Measurements from ENCODE around the gene PTPRN2. TPM values are rescaled to one million over a fixed set of nuclear protein-coding genes. Genes with fewer than 3 reads are reported as not detected.

PTPRN2 gene
- total and polyA plus RNA-seq, 2 of the 13 experiments (the other 11 are each of a cell fraction or from before 2014, with no cell fraction given), result 2.5 to 24.2 TPM

GRCh38 chr7:158612546-158612945, 24.9 kb upstream of the PTPRN2 start (continued):
- TF ChIP-seq CEBPZ (IDR thresholded peaks at IDR 0.05; ENCODE audit: low read length), result no peak
- TF ChIP-seq NCOR1 (IDR thresholded peaks at IDR 0.05; ENCODE audit: borderline replicate concordance, low read length), result no peak

GRCh38 chr7:158611541-158611940, 23.9 kb upstream of the PTPRN2 start:
- Histone ChIP-seq H3K79me2 (ENCODE audit: insufficient read depth, low read length) (no peaks in the 10 kb centered on the region), H3K27ac (ENCODE audit: extremely low read length, insufficient read depth, low read length) (no peak overlapping the region), H2AFZ (ENCODE audit: low read length) (no peak overlapping the region), H3K9ac (ENCODE audit: insufficient read depth, low read depth, low read length) (no peak overlapping the region), H4K20me1 (ENCODE audit: insufficient read depth, low read length) (no peaks in the 10 kb centered on the region), H3K27me3 (ENCODE audit: control insufficient read depth in 1 of 2, insufficient read depth in 2 of 2, low read length in 2 of 2) (no peaks in the 10 kb centered on the region), H3K4me1 (ENCODE audit: insufficient read depth, low read length) (no peaks in the 10 kb centered on the region), H3K4me2 (ENCODE audit: low read depth, low read length) (no peak overlapping the region), H3K9me3 (ENCODE audit: low read length) (no peaks in the 10 kb centered on the region), H3K36me3 (replicated peaks in 1 of 2; ENCODE audit: control insufficient read depth in 1 of 2, insufficient read depth in 2 of 2, low read length in 2 of 2) (no peaks in the 10 kb centered on the region), H3K4me3 (replicated peaks in 1 of 3; ENCODE audit: insufficient read depth in 1 of 3, low read depth in 2 of 3, low read length in 3 of 3) (no peak overlapping the region)
- no peak for DNase-seq (ENCODE audit: low spot score)
- ChIA-PET CTCF (ENCODE audit: low intra/inter-chr PET ratio, low total read pairs) (no interaction called here), POLR2A (no interaction called here)
- in situ Hi-C loops (cut with HindIII; ENCODE audit: extremely low pct_ligation_motif_present, low pct_unique_long_range_greater_than_20kb) (no loop called here), intact Hi-C loops (cut with micrococcal nuclease; ENCODE audit: unreplicated experiment) (no loop called here)
- 100% methylated on average over 4 of the region's 8 CpGs for WGBS (ENCODE audit: low lambda C conversion rate)
- no peak for FAIRE-seq
- no TSS peak for BruUV-seq (replicated peaks)
- ATAC-seq, result no peak
- no peak for TF ChIP-seq ZNF709 (CRISPR knock-in tag; IDR thresholded peaks at IDR 0.05)
- no peak for TF ChIP-seq GATA4 (IDR thresholded peaks at IDR 0.05; ENCODE audit: borderline replicate concordance, low read depth)
- no peak for TF ChIP-seq TP53 (CRISPR knock-in tag; conservative IDR thresholded peaks at IDR 0.05)
- TF ChIP-seq ZFP1 (CRISPR knock-in tag; IDR thresholded peaks at IDR 0.05), result no peak
- no peak for TF ChIP-seq ZNF274 (CRISPR knock-in tag; IDR thresholded peaks at IDR 0.05)
- no peak for TF ChIP-seq ZNF567 (CRISPR knock-in tag; IDR thresholded peaks at IDR 0.05; ENCODE audit: borderline replicate concordance)
- TF ChIP-seq ZHX1 (CRISPR knock-in tag; IDR thresholded peaks at IDR 0.05; ENCODE audit: low read depth), result no peak
- no peak for TF ChIP-seq SOX13 (IDR thresholded peaks at IDR 0.05)
- TF ChIP-seq SOX13 (CRISPR knock-in tag; conservative IDR thresholded peaks at IDR 0.05 in 1 of 2, IDR thresholded peaks at IDR 0.05 in 1 of 2), result no peak
- no peak for TF ChIP-seq ZMYM3 (CRISPR knock-in tag; IDR thresholded peaks at IDR 0.05)
- TF ChIP-seq RFXAP (CRISPR knock-in tag; IDR thresholded peaks at IDR 0.05; ENCODE audit: borderline replicate concordance), result no peak
- TF ChIP-seq GATAD2A (CRISPR knock-in tag; IDR thresholded peaks at IDR 0.05), result no peak
- no peak for TF ChIP-seq STAT5B (CRISPR knock-in tag; IDR thresholded peaks at IDR 0.05)
- TF ChIP-seq RBM22 (optimal IDR thresholded peaks at IDR 0.05; ENCODE audit: low read length), result no peak
- TF ChIP-seq MAX (IDR thresholded peaks at IDR 0.05), result no peak
- no peak for TF ChIP-seq TFE3 (CRISPR knock-in tag; IDR thresholded peaks at IDR 0.05)
- no peak for TF ChIP-seq ARNT (IDR thresholded peaks at IDR 0.05)
